Ascending aorta (tissue), 2 donors: ENCODE measurements around the gene MVD. TPM values are rescaled to one million over a fixed set of nuclear protein-coding genes. Genes with fewer than 3 reads are reported as not detected.

Experiments
- DNase-seq, 2 donors: peaks; one replicate each; pipeline ENCODE4 v3.0.0-alpha.2; 2019; ENCODE audit warnings: low spot score in 2 of 2
- H3K27ac ChIP-seq, 2 donors: fragments of 200-600 bp; sonication (generic); one replicate each; pipeline ENCODE4 v1.5.1; 2016 to 2017; ENCODE audit warnings: mild to moderate bottlenecking in 1 of 2
- H3K27me3 ChIP-seq: fragments of 200-600 bp; sonication (generic); one replicate; pipeline ENCODE4 v1.5.1; 2017
- H3K36me3 ChIP-seq, 2 donors: fragments of 200-600 bp; sonication (generic); one replicate each; pipeline ENCODE4 v1.5.1; 2016
- H3K4me1 ChIP-seq, 2 donors: fragments of 200-600 bp; sonication (generic); one replicate each; pipeline ENCODE4 v1.5.1; 2016 to 2017; ENCODE audit warnings: mild to moderate bottlenecking in 1 of 2
- H3K4me3 ChIP-seq, 2 donors: fragments of 200-600 bp; sonication (generic); one replicate each; pipeline ENCODE4 v1.5.1; 2016 to 2017; ENCODE audit warnings: mild to moderate bottlenecking in 1 of 2
- H3K9me3 ChIP-seq, 2 donors: fragments of 200-600 bp; sonication (generic); one replicate each; pipeline ENCODE4 v1.5.1; 2016
- CTCF ChIP-seq, 3 experiments: fragments of 200-600 bp in 2 of 3; fragments of 450-650 bp in 1 of 3; sonication (generic) in 2 of 3; IDR thresholded peaks; one replicate each; pipeline ENCODE4 v1.5.1; 2016 to 2019; ENCODE audit warnings: antibody characterized with exemption in 3 of 3, mild to moderate bottlenecking in 1 of 3, moderate library complexity in 1 of 3
- intact Hi-C: fragments of 100-400 bp; cut with DNase I; formaldehyde crosslinking; loops from one replicate; pipeline ENCODE4 v1.15.1; 2023
- total RNA-seq: library from RNA; depleted of rRNA; stranded (reverse); fragments of >200 nt; gene quantifications from one replicate; pipeline ENCODE4 v1.1.0, GENCODE V29; 2016

The MVD gene
- total RNA-seq, 1 donor from 2014 or later, result 72.9 TPM

- no peaks in the 10 kb centered on the region for H3K27me3 ChIP-seq
- H3K4me3 ChIP-seq, result no peak overlapping the region
- peaks cover 10 to 40% of the 10 kb centered on the region in 2 donors for H3K36me3 ChIP-seq
- intact Hi-C loops, result no loop called here
- peaks cover 0 to 11% of the 10 kb centered on the region in 2 donors for H3K4me1 ChIP-seq
- no peak for TF ChIP-seq CTCF (IDR thresholded peaks at IDR 0.05)
- H3K27ac ChIP-seq, result no peak overlapping the region
- no peaks in the 10 kb centered on the region for H3K9me3 ChIP-seq
- no peak for DNase-seq
Measured at GRCh38 chr16:88654363-88655052, 8.4 kb downstream of the MVD start.

- Histone ChIP-seq H3K27me3 (no peaks in the 10 kb centered on the region), H3K4me1 (peaks cover 0 to 11% of the 10 kb centered on the region in 2 donors), H3K4me3 (no peak overlapping the region), H3K36me3 (peaks cover 10 to 40% of the 10 kb centered on the region in 2 donors), H3K9me3 (no peaks in the 10 kb centered on the region), H3K27ac (no peak overlapping the region)
- no peak for TF ChIP-seq CTCF (IDR thresholded peaks at IDR 0.05)
- intact Hi-C loops, result no loop called here
- no peak for DNase-seq
Measured at GRCh38 chr16:88653596-88654362, 9.1 kb downstream of the MVD start.

- TF ChIP-seq CTCF (IDR thresholded peaks at IDR 0.05), result no peak
- intact Hi-C loops, result no loop called here
- Histone ChIP-seq H3K27me3 (no peaks in the 10 kb centered on the region), H3K4me1 (peaks cover 0 to 11% of the 10 kb centered on the region in 2 donors), H3K9me3 (no peaks in the 10 kb centered on the region), H3K4me3 (no peak overlapping the region), H3K36me3 (peaks cover 10 to 37% of the 10 kb centered on the region in 2 donors), H3K27ac (no peak overlapping the region)
- DNase-seq, result no peak
Measured at GRCh38 chr16:88653101-88653500, 9.8 kb downstream of the MVD start.

GRCh38 chr16:88652762-88653063, 10.2 kb downstream of the MVD start:
- Histone ChIP-seq H3K27ac (no peak overlapping the region), H3K27me3 (no peaks in the 10 kb centered on the region), H3K4me3 (no peak overlapping the region), H3K36me3 (peaks cover 10 to 33% of the 10 kb centered on the region in 2 donors), H3K4me1 (peaks cover 0 to 11% of the 10 kb centered on the region in 2 donors), H3K9me3 (no peaks in the 10 kb centered on the region)
- no peak for DNase-seq
- no peak for TF ChIP-seq CTCF (IDR thresholded peaks at IDR 0.05)
- intact Hi-C loops, result no loop called here

GRCh38 chr16:88651989-88652761, 10.7 kb downstream of the MVD start:
- no peaks in the 10 kb centered on the region for H3K9me3 ChIP-seq
- peak overlapping the region in 1 of 2 donors; percentile 17 for H3K27ac ChIP-seq
- H3K4me1 ChIP-seq, result peaks cover 0 to 11% of the 10 kb centered on the region in 2 donors
- DNase-seq, result no peak
- no peak overlapping the region for H3K4me3 ChIP-seq
- H3K27me3 ChIP-seq, result no peaks in the 10 kb centered on the region
- intact Hi-C loops, result no loop called here
- TF ChIP-seq CTCF (IDR thresholded peaks at IDR 0.05), result no peak
- H3K36me3 ChIP-seq, result peaks cover 10 to 30% of the 10 kb centered on the region in 2 donors
